ENCODE results near the gene MUC6.
A peak's percentile ranks its signal among the peaks of the same experiment; 100 is the strongest.
"Not testable (repeated sequence)": the region's sequence is repeated elsewhere in the genome, so short reads cannot be mapped to it uniquely, and the experiment has no call there.

The MUC6 gene

DNA sequence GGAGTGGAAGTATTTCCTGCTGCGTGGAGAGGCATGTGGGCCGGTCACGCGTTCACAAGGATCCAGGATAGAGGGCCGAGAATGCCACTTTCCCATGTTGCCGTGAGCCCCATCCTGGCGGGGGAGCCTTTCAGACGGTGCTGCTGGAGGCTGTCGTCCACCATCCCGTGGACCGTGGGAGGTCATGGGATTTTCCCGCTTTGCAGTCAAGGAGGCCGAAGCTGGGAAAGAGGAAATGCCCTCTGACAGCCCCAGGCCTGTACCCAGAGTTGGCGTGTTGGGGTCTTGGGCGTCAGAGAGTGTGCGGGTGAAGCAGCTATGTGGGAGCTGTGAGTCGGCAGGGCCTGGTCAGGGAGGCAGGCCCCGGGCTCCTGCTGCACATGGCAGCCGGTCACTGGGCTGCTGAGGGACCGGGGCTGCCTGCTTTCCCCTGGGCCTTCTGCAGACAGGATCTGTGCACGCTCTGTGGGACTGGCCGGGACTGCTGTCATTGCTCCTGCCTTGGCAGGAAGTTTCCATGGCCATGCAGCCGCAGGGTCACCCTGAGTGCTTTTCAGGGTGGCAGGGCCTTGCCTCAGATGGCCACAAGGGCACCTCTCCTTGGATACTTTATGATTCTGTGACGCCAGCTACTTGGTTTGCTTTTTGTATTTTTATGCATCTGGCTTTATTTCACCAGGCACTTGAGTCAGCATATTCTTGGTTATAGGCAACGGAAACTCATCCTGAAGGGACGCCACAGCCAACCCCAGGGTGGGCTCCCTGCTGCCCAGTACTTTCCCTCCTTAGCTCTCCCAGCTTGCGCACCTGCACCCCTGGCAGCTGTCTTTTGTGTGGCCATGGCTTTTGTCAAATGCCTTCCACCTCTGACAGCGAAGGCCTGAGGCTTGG is 58.4 kb downstream of the MUC6 start:
- DNase-seq, result no peak

DNA sequence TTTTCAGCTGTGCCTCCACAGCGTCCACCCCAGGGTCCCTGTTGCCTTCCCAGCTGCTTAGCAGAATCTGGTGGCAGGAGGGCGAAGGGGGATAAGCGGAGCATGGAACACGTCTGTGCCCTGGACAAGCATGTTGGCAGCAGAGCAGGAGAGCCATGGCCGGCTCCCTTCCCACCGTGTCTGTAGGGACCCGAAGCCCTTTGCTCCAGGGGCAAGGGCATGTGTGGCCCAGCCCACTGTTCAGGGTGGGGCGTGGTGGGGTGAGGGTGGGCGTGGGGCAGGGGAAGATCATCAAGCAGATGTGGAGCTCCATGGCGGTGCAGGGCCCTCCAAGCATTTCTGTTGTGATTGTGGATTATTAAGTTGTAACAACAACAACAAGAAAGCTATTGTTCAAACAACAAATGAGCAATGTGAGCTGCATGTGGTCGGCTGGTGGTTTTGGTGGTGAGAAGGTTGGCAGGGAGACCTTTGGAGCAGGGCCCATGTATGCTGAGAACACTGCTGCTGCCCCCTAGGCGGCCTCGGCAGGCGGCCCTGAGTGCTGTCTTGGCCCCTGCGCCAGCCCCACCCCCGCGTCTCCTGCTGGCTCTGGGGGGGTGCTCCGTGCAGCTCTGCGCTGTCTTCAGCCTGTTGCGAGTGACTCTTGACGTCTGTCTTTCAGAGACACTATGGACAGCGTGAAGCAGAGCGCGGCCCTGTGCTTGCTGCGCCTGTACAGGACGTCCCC is 59.9 kb downstream of the MUC6 start:
- DNase-seq, result peak; percentile 17

DNA sequence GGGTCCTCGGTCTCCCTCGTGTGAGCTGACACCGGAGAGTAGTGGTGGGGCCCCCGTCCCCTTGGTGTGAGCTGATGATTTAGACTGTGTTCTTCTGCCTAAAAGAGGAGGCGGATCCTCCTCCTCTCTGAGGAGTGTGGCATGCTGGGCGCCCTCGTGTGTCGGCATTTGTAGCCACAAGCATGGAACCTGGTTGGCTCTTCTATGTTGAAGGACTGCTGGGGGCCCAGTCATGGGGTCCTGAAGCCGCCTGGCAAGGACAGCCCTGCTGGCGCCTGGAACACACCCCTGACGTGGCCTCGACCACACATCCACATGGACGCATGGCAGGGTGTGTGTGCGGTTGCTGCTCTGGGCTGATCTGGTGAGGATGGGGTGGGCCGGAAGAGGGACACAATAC is 60.7 kb downstream of the MUC6 start:
- peak; percentile 25 for DNase-seq

DNA sequence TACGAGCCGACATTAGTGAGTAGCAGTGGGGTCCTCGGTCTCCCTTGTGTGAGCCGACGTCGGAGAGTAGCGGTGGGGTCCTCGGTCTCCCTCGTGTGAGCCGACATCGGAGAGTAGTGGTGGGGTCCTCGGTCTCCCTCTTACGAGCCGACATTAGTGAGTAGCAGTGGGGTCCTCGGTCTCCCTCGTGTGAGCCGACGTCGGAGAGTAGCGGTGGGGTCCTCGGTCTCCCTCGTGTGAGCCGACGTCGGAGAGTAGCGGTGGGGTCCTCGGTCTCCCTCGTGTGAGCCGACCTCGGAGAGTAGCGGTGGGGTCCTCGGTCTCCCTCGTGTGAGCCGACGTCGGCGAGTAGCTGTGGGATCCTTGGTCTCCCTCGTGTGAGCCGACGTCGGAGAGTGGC is 61.1 kb downstream of the MUC6 start:
- not testable (repeated sequence) for DNase-seq

DNA sequence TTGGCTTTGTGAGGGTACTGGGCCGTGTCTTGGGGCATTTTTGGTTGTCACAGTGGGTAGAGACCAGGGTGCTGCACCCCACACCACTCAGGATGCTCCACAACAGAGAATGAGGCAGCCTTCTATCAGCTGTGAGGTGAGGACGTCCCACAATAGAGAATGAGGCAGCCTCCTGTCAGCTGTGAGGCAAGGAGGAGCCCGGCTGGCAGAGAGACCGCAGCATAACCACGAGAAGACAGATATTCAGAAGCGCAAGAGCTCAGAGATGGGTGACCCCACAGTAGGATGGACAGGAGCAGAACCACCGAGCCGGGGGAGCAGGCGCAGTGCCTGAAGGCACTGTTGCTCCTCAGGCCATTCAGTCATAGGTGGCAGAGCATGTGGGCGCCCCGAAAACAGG is 63.3 kb downstream of the MUC6 start:
- no peak for DNase-seq

GRCh38 chr11:972523-973211 is 63.9 kb downstream of the MUC6 start:
- DNase-seq, result no peak

GRCh38 chr11:971731-972365 is 64.7 kb downstream of the MUC6 start:
- DNase-seq, result no peak

GRCh38 chr11:971092-971690 is 65.3 kb downstream of the MUC6 start:
- DNase-seq, result no peak

DNA sequence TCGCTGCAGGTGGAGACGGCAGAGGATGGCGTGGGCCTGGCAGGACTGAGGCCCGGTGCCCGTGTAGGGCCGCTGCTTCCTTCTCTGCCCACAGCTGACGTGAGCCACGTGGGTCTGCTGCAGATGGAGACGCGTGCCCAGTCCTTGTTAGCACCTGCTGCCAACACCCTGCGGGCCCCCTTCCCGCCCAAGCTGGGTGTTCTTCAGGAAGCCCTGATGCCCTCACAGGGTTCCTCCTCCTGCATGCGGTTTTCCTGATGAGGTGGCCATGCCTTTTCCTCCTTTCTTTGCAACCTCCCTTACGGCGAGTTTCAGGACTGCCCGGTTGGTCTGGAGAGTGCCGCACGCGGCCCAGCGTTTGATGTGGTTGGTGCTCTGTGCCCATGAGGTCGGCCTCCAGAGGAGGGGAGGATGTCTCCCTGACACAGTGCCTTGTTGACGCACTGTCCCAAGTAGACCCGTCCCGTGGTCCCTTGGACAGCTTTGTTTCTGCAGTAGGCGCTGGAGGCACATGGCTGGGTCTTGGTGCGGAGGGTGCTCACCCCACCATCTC is 66.1 kb downstream of the MUC6 start:
- DNase-seq, result peak; percentile 39

DNA sequence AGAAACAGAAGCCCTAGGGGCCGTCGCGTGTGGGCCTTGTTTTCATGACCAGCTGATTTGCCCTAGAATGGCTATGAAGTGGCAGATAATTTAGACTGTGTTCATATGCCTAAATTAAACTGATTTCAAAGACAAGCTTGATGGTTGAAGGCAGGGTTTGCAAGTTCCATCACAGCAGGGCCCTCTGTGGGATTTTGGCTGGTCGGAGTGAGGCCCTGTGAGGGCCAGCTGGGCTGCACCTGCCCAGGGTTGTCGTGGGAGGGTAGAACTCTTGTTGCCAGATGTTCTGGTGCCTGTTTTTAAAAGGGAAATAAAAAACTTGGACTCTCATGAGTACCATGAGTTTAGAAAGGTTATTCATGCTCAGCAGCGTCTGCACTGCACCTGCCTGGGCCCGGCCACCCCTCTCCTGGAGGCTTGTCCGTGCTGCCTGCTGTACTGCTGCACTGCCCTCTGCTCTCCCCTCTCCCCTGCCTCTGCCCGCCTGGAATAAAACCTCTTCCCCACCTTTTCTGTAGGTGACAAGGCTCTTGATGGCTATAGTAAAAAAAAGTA is 66.8 kb downstream of the MUC6 start:
- DNase-seq, result no peak

- no peak for DNase-seq
Observed at GRCh38 chr11:968822-969221, 67.7 kb downstream of the MUC6 start.

GRCh38 chr11:967995-968751 is 68.3 kb downstream of the MUC6 start:
- DNase-seq, result no peak

DNA sequence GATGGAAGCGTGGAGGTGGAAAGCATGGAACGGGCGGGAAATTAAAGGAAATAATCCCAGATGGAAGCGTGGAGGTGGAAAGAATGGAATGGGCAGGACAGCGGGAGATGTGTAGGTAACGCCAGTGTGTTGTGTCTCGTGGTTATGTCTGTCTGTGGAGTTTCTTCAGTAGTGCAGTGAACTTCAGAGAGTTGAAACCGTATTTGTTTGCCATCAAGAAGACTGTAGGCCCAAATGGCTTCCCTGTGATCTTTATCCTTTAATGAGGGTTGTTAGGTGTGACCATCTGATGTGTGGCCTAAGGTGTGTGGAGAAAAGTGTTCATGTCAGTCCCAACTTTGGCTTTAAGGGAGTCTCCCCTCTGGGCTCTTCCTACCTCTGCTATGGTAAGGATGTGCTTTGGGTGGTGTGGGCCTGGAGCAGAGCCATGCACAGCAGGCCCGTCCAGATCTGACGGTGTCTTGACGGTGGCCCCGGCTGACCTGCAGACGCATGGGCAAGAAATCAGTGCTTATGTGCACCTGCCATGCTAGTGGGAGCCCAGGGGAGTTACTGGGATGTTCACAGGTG is 71.2 kb downstream of the MUC6 start:
- DNase-seq, result no peak

- DNase-seq, result no peak
Observed at GRCh38 chr11:963852-964251, 72.7 kb downstream of the MUC6 start.

All from activated CD4-positive, alpha-beta T cell treated with anti-CD3 and anti-CD28 coated beads, Interleukin-10, Interleukin-2, amounts not matched to agents 100 ng/mL and 50 ng/mL, durations not matched to agents 16 hours and 8 hours (primary cell).